Thoracic aorta (tissue), 2 donors: ENCODE measurements around the gene SLC9A5. TPM values are rescaled to one million over a fixed set of nuclear protein-coding genes. Genes with fewer than 3 reads are reported as not detected.

Source experiments
- ATAC-seq: fragments of 150-250 bp; one replicate; pipeline ENCODE4 v1.8.0; 2017; ENCODE audit warnings: low read depth; ENCODE audit not compliant: insufficient number of reproducible peaks, low FRiP score
- DNase-seq: peaks from one replicate; pipeline ENCODE4 v3.0.0-alpha.2; 2020; ENCODE audit warnings: low spot score
- H3K27ac ChIP-seq, 2 donors: fragments of 200-600 bp; sonication (generic); 1 replicate in 1 of 2; 2 replicates in 1 of 2; pipeline ENCODE4 v1.5.1; 2016; ENCODE audit warnings: mild to moderate bottlenecking in 2 of 2, moderate library complexity in 2 of 2
- H3K27me3 ChIP-seq: fragments of 200-600 bp; sonication (generic); replicated peaks from 2 replicates; pipeline ENCODE4 v1.6.0; 2016; ENCODE audit warnings: mild to moderate bottlenecking; ENCODE audit not compliant: insufficient read depth
- H3K36me3 ChIP-seq: fragments of 200-600 bp; sonication (generic); one replicate; pipeline ENCODE4 v1.5.1; 2016
- H3K4me1 ChIP-seq, 2 donors: fragments of 200-600 bp; sonication (generic); 1 replicate in 1 of 2; 2 replicates in 1 of 2; pipeline versions ENCODE4 v1.5.1 to v1.6.0; 2016; ENCODE audit warnings: low read depth in 2 of 2, mild to moderate bottlenecking in 1 of 2; ENCODE audit not compliant: control insufficient read depth in 1 of 2
- H3K4me3 ChIP-seq: fragments of 200-600 bp; sonication (generic); 2 replicates; pipeline ENCODE4 v1.5.1; 2016; ENCODE audit warnings: mild to moderate bottlenecking
- H3K9me3 ChIP-seq: fragments of 200-600 bp; sonication (generic); 2 replicates; pipeline ENCODE4 v1.5.1; 2016
- CTCF ChIP-seq: fragments of 200-600 bp; sonication (generic); IDR thresholded peaks from one replicate; pipeline ENCODE4 v1.5.1; 2019; ENCODE audit warnings: antibody characterized with exemption
- total RNA-seq, 2 donors: library from RNA; depleted of rRNA; stranded (reverse); fragments of >200 nt; gene quantifications; one replicate each; pipeline versions ENCODE4 v1.1.0 to v1.2.3, GENCODE V29; 2016

The SLC9A5 gene
- total RNA-seq, 2 donors from 2014 or later, result 1.4 to 1.8 TPM

- Histone ChIP-seq H3K27ac (no peak overlapping the region), H3K27me3 (no peaks in the 10 kb centered on the region), H3K9me3 (no peaks in the 10 kb centered on the region), H3K4me3 (no peak overlapping the region), H3K36me3 (peaks cover 39% of the 10 kb centered on the region), H3K4me1 (peaks cover 11 to 21% of the 10 kb centered on the region in 2 donors)
- ATAC-seq, result no peak
- DNase-seq, result no peak
- no peak for TF ChIP-seq CTCF
These were observed 11.1 kb upstream of the SLC9A5 start for GRCh38 chr16:67237396-67238277.

GRCh38 chr16:67238278-67238575 is 10.6 kb upstream of the SLC9A5 start:
- DNase-seq, result no peak
- no peak for TF ChIP-seq CTCF
- Histone ChIP-seq H3K4me1 (peaks cover 11 to 21% of the 10 kb centered on the region in 2 donors), H3K36me3 (peaks cover 38% of the 10 kb centered on the region), H3K27ac (no peak overlapping the region), H3K27me3 (no peaks in the 10 kb centered on the region), H3K4me3 (no peak overlapping the region), H3K9me3 (no peaks in the 10 kb centered on the region)
- ATAC-seq, result no peak

GRCh38 chr16:67238806-67239470 is 9.8 kb upstream of the SLC9A5 start:
- H3K36me3 ChIP-seq, result peaks cover 33% of the 10 kb centered on the region

GRCh38 chr16:67240506-67240905 is 8.3 kb upstream of the SLC9A5 start:
- Histone ChIP-seq H3K27me3 (no peaks in the 10 kb centered on the region), H3K27ac (peak overlapping the region; percentile 48 to 89), H3K4me1 (peaks cover 30 to 41% of the 10 kb centered on the region in 2 donors), H3K9me3 (no peaks in the 10 kb centered on the region), H3K4me3 (no peak overlapping the region), H3K36me3 (peaks cover 32% of the 10 kb centered on the region)
- no peak for TF ChIP-seq CTCF
- DNase-seq, result no peak
- ATAC-seq, result no peak

More at GRCh38 chr16:67238806-67239470, 9.8 kb upstream of the SLC9A5 start:
- H3K4me3 ChIP-seq, result no peak overlapping the region
- no peak for TF ChIP-seq CTCF
- H3K4me1 ChIP-seq, result peaks cover 16 to 26% of the 10 kb centered on the region in 2 donors
- no peak for ATAC-seq
- no peak overlapping the region for H3K27ac ChIP-seq
- H3K27me3 ChIP-seq, result no peaks in the 10 kb centered on the region
- DNase-seq, result no peak
- H3K9me3 ChIP-seq, result no peaks in the 10 kb centered on the region
